ENCODE data around the gene TMPRSS4. TPM values are rescaled to one million over a fixed set of nuclear protein-coding genes. Genes with fewer than 3 reads are reported as not detected.

Gene TMPRSS4
- total and polyA plus RNA-seq, 9 of the 15 experiments (the other 6 are each of a cell fraction or from before 2014, with no cell fraction given), result 4.0 to 10.0 (median 5.6) TPM

- Histone ChIP-seq H3K9ac (ENCODE audit: insufficient read depth in 1 of 2, low read depth in 2 of 2, low read length in 2 of 2) (no peak overlapping the region), H3K4me3 (no peak overlapping the region), H3K4me1 (replicated peaks in 1 of 2; ENCODE audit: control insufficient read depth in 2 of 2, insufficient read depth in 2 of 2, low read length in 2 of 2) (peaks cover 3 to 10% of the 10 kb centered on the region in 2 experiments; a peak in 4 of 5 replicates), H3K9me3 (replicated peaks; ENCODE audit: control insufficient read depth, insufficient read depth, low read depth, low read length) (no peaks in the 10 kb centered on the region), H3K27ac (ENCODE audit: extremely low read depth, low read depth, low read length) (no peak overlapping the region), H2AFZ (ENCODE audit: low read depth, low read length) (no peak overlapping the region), H4K20me1 (replicated peaks; ENCODE audit: control insufficient read depth, insufficient read depth, low read length) (no peaks in the 10 kb centered on the region; the same call in 1 of the 2 replicates), H3K79me2 (ENCODE audit: control insufficient read depth, insufficient read depth, low read length) (no peaks in the 10 kb centered on the region), H3K9me1 (ENCODE audit: control insufficient read depth, insufficient read depth, low read length) (no peaks in the 10 kb centered on the region), H3K36me3 (ENCODE audit: control insufficient read depth, insufficient read depth, low read length) (no peaks in the 10 kb centered on the region), H3K27me3 (ENCODE audit: control insufficient read depth in 2 of 2, insufficient read depth in 2 of 2, low read length in 2 of 2) (no peaks in the 10 kb centered on the region), H3K4me2 (ENCODE audit: insufficient read depth, low read length) (no peak overlapping the region)
- 0% methylated on average over 1 of the region's 2 CpGs for WGBS (ENCODE audit: insufficient coverage, low coverage, missing lambda C conversion rate)
- intact Hi-C loops (cut with micrococcal nuclease) (no loop called here), in situ Hi-C loops (cut with MboI) (no loop called here)
- no peak for DNase-seq (ENCODE audit: extremely low read depth in 1 of 4, low spot score in 3 of 4)
- ChIA-PET CTCF (ENCODE audit: low intra/inter-chr PET ratio) (no interaction called here), POLR2A (no interaction called here)
- no peak for ATAC-seq
- BruUV-seq (replicated peaks), result no TSS peak
- FAIRE-seq, result no peak
- TF ChIP-seq SUPT5H (IDR thresholded peaks at IDR 0.05) (no peak), POLR2A (conservative IDR thresholded peaks at IDR 0.05) (no peak), FUS (optimal IDR thresholded peaks at IDR 0.05; ENCODE audit: low read depth, low read length) (no peak), GTF3C2 (IDR thresholded peaks at IDR 0.05; ENCODE audit: borderline replicate concordance, extremely low read depth, insufficient read length) (no peak), SRSF3 (IDR thresholded peaks at IDR 0.05; ENCODE audit: insufficient read depth, low read length) (no peak), KDM1A (IDR thresholded peaks at IDR 0.05) (no peak), DIDO1 (tag; IDR thresholded peaks at IDR 0.05; ENCODE audit: low read depth) (no peak), ASH1L (IDR thresholded peaks at IDR 0.05; ENCODE audit: borderline replicate concordance, low read depth, partially characterized antibody) (no peak), ZNF146 (CRISPR knock-in tag; IDR thresholded peaks at IDR 0.05; ENCODE audit: unreplicated experiment) (no peak), MAX (CRISPR knock-in tag; IDR thresholded peaks at IDR 0.05) (no peak), SREBF1 (IDR thresholded peaks at IDR 0.05; ENCODE audit: borderline replicate concordance, low read depth, low read length) (no peak), CHD1 (IDR thresholded peaks at IDR 0.05; ENCODE audit: low read length) (no peak), OTX1 (CRISPR knock-in tag; IDR thresholded peaks at IDR 0.05) (no peak), CREBBP (IDR thresholded peaks at IDR 0.05; ENCODE audit: low read depth, low read length) (no peak), PRMT5 (CRISPR knock-in tag; IDR thresholded peaks at IDR 0.05) (no peak)
- TF ChIP-seq, protein P1, sequence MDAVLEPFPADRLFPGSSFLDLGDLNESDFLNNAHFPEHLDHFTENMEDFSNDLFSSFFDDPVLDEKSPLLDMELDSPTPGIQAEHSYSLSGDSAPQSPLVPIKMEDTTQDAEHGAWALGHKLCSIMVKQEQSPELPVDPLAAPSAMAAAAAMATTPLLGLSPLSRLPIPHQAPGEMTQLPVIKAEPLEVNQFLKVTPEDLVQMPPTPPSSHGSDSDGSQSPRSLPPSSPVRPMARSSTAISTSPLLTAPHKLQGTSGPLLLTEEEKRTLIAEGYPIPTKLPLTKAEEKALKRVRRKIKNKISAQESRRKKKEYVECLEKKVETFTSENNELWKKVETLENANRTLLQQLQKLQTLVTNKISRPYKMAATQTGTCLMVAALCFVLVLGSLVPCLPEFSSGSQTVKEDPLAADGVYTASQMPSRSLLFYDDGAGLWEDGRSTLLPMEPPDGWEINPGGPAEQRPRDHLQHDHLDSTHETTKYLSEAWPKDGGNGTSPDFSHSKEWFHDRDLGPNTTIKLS (IDR thresholded peaks at IDR 0.05; ENCODE audit: borderline replicate concordance, low read depth), result no peak
- TF ChIP-seq, protein P2, sequence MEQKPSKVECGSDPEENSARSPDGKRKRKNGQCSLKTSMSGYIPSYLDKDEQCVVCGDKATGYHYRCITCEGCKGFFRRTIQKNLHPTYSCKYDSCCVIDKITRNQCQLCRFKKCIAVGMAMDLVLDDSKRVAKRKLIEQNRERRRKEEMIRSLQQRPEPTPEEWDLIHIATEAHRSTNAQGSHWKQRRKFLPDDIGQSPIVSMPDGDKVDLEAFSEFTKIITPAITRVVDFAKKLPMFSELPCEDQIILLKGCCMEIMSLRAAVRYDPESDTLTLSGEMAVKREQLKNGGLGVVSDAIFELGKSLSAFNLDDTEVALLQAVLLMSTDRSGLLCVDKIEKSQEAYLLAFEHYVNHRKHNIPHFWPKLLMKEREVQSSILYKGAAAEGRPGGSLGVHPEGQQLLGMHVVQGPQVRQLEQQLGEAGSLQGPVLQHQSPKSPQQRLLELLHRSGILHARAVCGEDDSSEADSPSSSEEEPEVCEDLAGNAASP (IDR thresholded peaks at IDR 0.05), result no peak
These were observed 32.4 kb downstream of the TMPRSS4 start for GRCh38 chr11:118109231-118109630.
